Lower lobe of right lung (tissue), 2 donors: Measurements from ENCODE around the gene GABRD. TPM values are rescaled to one million over a fixed set of nuclear protein-coding genes. Genes with fewer than 3 reads are reported as not detected.

Experiments used
- ATAC-seq, 2 donors: fragments of 200-7000 bp; cut with Tn5 transposase; one replicate each; pipeline ENCODE4 v1.9.1; 2020 to 2022; ENCODE audit warnings: mild to moderate bottlenecking in 2 of 2, moderate library complexity in 2 of 2
- DNase-seq: peaks from one replicate; pipeline ENCODE4 v3.0.0-alpha.2; 2020
- H3K27ac ChIP-seq: fragments of 200-600 bp; one replicate; pipeline ENCODE4 v1.8.0; 2022
- H3K27me3 ChIP-seq: fragments of 200-600 bp; one replicate; pipeline ENCODE4 v1.8.0; 2022; ENCODE audit warnings: low read depth
- H3K36me3 ChIP-seq: fragments of 200-600 bp; one replicate; pipeline ENCODE4 v1.8.0; 2022; ENCODE audit warnings: mild to moderate bottlenecking
- H3K4me1 ChIP-seq: fragments of 200-600 bp; one replicate; pipeline ENCODE4 v1.8.0; 2022
- H3K4me3 ChIP-seq: fragments of 200-600 bp; one replicate; pipeline ENCODE4 v1.8.0; 2022; ENCODE audit warnings: mild to moderate bottlenecking
- H3K9me3 ChIP-seq: fragments of 200-600 bp; one replicate; pipeline ENCODE4 v1.8.0; 2022
- intact Hi-C: fragments of 100-400 bp; cut with DNase I; formaldehyde crosslinking; loops from one replicate; pipeline ENCODE4 v1.11.0; 2022
- total RNA-seq: library from RNA; stranded (reverse); fragmentation: NEBNext Ultra II Directional; extraction: Animal tissue kit (Norgen Biotek cat#: 25700); gene quantifications from one replicate; pipeline ENCODE4 v1.2.1, GENCODE V29; 2021
- TF ChIP-seq, protein P1 (sequence below): fragments of 200-600 bp; IDR thresholded peaks from one replicate; pipeline ENCODE4 v1.8.0; 2022; ENCODE audit warnings: antibody characterized with exemption, mild to moderate bottlenecking
- donor health status: DM: no; HTN: yes; CAD: no; lungs with severe emphysema.

The GABRD gene
- total RNA-seq, 1 donor from 2014 or later, result 2.7 TPM

GRCh38 chr1:2046953-2047748 is 28.0 kb downstream of the GABRD start:
- TF ChIP-seq, protein P1, sequence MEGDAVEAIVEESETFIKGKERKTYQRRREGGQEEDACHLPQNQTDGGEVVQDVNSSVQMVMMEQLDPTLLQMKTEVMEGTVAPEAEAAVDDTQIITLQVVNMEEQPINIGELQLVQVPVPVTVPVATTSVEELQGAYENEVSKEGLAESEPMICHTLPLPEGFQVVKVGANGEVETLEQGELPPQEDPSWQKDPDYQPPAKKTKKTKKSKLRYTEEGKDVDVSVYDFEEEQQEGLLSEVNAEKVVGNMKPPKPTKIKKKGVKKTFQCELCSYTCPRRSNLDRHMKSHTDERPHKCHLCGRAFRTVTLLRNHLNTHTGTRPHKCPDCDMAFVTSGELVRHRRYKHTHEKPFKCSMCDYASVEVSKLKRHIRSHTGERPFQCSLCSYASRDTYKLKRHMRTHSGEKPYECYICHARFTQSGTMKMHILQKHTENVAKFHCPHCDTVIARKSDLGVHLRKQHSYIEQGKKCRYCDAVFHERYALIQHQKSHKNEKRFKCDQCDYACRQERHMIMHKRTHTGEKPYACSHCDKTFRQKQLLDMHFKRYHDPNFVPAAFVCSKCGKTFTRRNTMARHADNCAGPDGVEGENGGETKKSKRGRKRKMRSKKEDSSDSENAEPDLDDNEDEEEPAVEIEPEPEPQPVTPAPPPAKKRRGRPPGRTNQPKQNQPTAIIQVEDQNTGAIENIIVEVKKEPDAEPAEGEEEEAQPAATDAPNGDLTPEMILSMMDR, result no peak
- DNase-seq (no peak), ATAC-seq (no peak)
- Histone ChIP-seq H3K9me3 (no peaks in the 10 kb centered on the region), H3K27ac (no peak overlapping the region), H3K4me3 (no peak overlapping the region), H3K27me3 (peaks cover 50% of the 10 kb centered on the region), H3K4me1 (peaks cover 43% of the 10 kb centered on the region), H3K36me3 (no peaks in the 10 kb centered on the region)
- intact Hi-C loops, result loop anchor here (10.0 kb wide), 1 partner anchor 102 kb away; no protein-coding TSS in a partner anchor

- no peak overlapping the region for H3K27ac ChIP-seq
- no peak for ATAC-seq
- H3K36me3 ChIP-seq, result no peaks in the 10 kb centered on the region
- TF ChIP-seq, protein P1, result no peak
- intact Hi-C loops, result loop anchor here (10.0 kb wide), 1 partner anchor 103 kb away; no protein-coding TSS in a partner anchor
- H3K4me3 ChIP-seq, result no peak overlapping the region
- DNase-seq, result no peak
- H3K9me3 ChIP-seq, result no peaks in the 10 kb centered on the region
- H3K27me3 ChIP-seq, result peaks cover 50% of the 10 kb centered on the region
- peaks cover 43% of the 10 kb centered on the region for H3K4me1 ChIP-seq
These were observed 28.9 kb downstream of the GABRD start for GRCh38 chr1:2047749-2048729.

DNA sequence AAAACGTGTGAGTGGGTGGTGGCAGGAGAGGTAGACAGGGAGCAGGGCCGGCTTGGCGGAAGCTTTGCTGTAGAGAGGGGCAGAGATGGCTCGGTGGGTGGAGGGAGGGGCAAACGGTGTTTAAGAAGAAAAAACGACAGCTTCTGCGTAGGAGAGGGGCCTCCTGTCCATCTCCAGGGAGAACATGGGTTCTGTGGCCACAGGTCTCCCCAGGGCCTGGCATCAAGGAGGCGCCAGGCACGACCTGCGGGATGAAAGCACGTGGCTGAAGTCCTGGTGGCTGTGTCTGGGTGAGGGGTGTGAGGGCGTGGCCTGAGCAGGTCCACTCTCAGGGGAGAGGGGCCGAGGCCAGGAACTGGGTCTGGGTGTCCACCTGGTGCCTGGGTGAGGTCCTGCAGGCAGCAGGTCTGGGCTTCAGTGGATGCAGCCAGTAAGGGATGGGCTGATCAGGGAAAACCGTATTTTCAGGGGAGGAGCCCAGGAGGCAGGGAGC is 30.1 kb downstream of the GABRD start:
- peaks cover 49% of the 10 kb centered on the region for H3K27me3 ChIP-seq
- intact Hi-C loops, result loop anchor here (10.0 kb wide), 1 partner anchor 104 kb away; no protein-coding TSS in a partner anchor
- peak; percentile 69 for DNase-seq
- no peaks in the 10 kb centered on the region for H3K36me3 ChIP-seq
- peak overlapping the region; percentile 66 for H3K4me3 ChIP-seq
- ATAC-seq, result peak; percentile 23 to 50
- peaks cover 43% of the 10 kb centered on the region for H3K4me1 ChIP-seq
- H3K27ac ChIP-seq, result peak overlapping the region; percentile 90
- H3K9me3 ChIP-seq, result no peaks in the 10 kb centered on the region
- TF ChIP-seq, protein P1, result peak; percentile 35

DNA sequence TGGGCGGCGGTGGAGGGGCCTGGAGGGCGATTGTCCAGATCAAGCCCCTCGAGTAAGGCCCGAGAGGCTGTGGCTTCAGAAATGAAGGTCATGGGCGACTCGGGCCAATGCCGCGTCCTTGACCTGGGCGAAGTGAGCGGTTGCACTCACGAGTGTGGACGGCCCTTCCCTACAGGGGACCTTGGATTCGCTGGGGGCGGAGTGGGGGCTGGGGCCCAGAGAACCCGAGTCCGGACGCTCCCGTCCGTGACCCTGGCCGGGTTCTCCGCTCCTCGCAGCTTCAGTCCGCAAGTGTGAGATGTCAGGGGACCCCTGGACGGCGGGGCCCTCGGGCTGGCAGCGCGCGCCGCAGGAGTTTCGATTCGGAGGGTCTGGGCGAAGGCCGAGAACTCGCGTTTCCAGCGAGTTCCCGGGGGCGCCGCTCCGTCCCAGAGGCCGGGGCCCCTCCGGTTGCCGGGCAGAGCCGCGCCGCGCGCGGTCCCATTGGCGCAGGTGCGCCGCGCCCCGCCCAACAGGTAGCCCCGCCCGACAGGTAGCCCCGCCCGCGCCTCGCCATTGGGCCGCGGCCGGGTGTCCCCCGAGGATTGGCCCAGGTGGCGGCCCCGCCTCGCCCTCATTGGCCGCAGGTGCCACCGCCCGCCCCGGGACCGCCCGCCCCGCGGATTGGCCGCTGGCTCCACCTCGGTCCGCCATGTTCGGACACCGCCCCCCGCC is 30.7 kb downstream of the GABRD start, which contains the start of gene PRKCZ:
Gene PRKCZ (plus strand): TSS at position 694 of the 714 bp plus-strand sequence. CDS start 220 bp downstream, outside the sequence.
- intact Hi-C loops, result loop anchor here (10.0 kb wide), 1 partner anchor 105 kb away; no protein-coding TSS in a partner anchor
- peak; percentile 89 to 92 for ATAC-seq
- TF ChIP-seq, protein P1, result no peak
- H3K27ac ChIP-seq, result peak within 1 kb of the TSS; percentile 90
- peaks cover 47% of the 10 kb centered on the region for H3K27me3 ChIP-seq
- peak within 1 kb of the TSS; percentile 66 for H3K4me3 ChIP-seq
- H3K4me1 ChIP-seq, result peaks cover 38% of the 10 kb centered on the region
- peak; percentile 95 for DNase-seq
- no peaks in the 10 kb centered on the region for H3K36me3 ChIP-seq
- no peaks in the 10 kb centered on the region for H3K9me3 ChIP-seq
